ENCODE data around the gene RDH14.

RDH14 gene

GRCh38 chr2:18592372-18592771 is 31.9 kb upstream of the RDH14 start:
- DNase-seq (ENCODE audit: low read depth): no peak
- TF ChIP-seq CTCF (IDR thresholded peaks at IDR 0.05; ENCODE audit: low read length, missing control alignments): no peak
- H3K4me3 ChIP-seq (replicated peaks; ENCODE audit: low read depth, low read length): no peak overlapping the region

GRCh38 chr2:18589354-18589753 is 28.9 kb upstream of the RDH14 start, which contains the start of gene NT5C1B:
TSS of gene NT5C1B (minus strand) at chr2:18589569. CDS start at chr2:18589468, 101 bp downstream.
- no peak for TF ChIP-seq CTCF (IDR thresholded peaks at IDR 0.05; ENCODE audit: low read length, missing control alignments)
- no peak for DNase-seq (ENCODE audit: low read depth)
- H3K4me3 ChIP-seq (replicated peaks; ENCODE audit: low read depth, low read length): no peak within 1 kb of the TSS

- TF ChIP-seq CTCF (IDR thresholded peaks at IDR 0.05; ENCODE audit: low read length, missing control alignments): no peak
- no peak for DNase-seq (ENCODE audit: low read depth)
- no peak overlapping the region for H3K4me3 ChIP-seq (replicated peaks; ENCODE audit: low read depth, low read length)
These were observed 28.3 kb upstream of the RDH14 start for GRCh38 chr2:18588802-18589201.

GRCh38 chr2:18588049-18588448 is 27.6 kb upstream of the RDH14 start:
- no peak for DNase-seq (ENCODE audit: low read depth)
- no peak overlapping the region for H3K4me3 ChIP-seq (replicated peaks; ENCODE audit: low read depth, low read length)
- TF ChIP-seq CTCF (IDR thresholded peaks at IDR 0.05; ENCODE audit: low read length, missing control alignments): no peak

GRCh38 chr2:18585526-18585925 is 25.1 kb upstream of the RDH14 start:
- no peak for DNase-seq (ENCODE audit: low read depth)
- no peak overlapping the region for H3K4me3 ChIP-seq (replicated peaks; ENCODE audit: low read depth, low read length)
- TF ChIP-seq CTCF (IDR thresholded peaks at IDR 0.05; ENCODE audit: low read length, missing control alignments): no peak

GRCh38 chr2:18584608-18584954 is 24.1 kb upstream of the RDH14 start:
- DNase-seq (ENCODE audit: low read depth): no peak
- H3K4me3 ChIP-seq (replicated peaks; ENCODE audit: low read depth, low read length): no peak overlapping the region
- TF ChIP-seq CTCF (IDR thresholded peaks at IDR 0.05; ENCODE audit: low read length, missing control alignments): no peak

GRCh38 chr2:18583905-18584607 is 23.6 kb upstream of the RDH14 start:
- TF ChIP-seq CTCF (IDR thresholded peaks at IDR 0.05; ENCODE audit: low read length, missing control alignments): no peak
- H3K4me3 ChIP-seq (replicated peaks; ENCODE audit: low read depth, low read length): no peak overlapping the region
- no peak for DNase-seq (ENCODE audit: low read depth)

Data from fibroblast of pulmonary artery (primary cell).